ENCODE data around the gene FOXL2.

DNA sequence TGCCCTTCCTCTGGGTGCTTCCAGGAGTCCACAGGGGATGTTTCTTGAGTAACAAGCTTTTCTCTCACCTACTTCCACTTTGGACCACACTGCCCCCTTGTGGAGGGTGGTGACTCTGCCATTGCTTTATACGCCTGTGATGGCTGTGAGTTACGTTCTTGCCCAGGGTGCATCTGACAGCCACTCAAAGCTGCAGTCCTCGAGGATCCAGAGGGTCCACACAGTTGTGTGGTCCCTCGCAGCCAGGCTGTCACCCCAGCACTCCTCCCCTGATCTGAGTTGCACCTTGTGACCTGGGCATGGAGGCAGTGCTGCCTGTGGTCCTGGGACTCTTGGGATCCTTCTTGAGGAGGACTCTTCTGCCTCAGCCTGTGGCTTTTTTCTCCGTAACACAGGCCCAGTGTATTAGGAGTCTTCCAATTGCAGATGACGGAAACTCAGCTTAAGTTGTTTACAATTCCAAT, 23.4 kb downstream of the FOXL2 start:
- TF ChIP-seq POLR2AphosphoS5 (IDR thresholded peaks at IDR 0.05; ENCODE audit: low read depth, low read length) = no peak
- TF ChIP-seq, protein P1, sequence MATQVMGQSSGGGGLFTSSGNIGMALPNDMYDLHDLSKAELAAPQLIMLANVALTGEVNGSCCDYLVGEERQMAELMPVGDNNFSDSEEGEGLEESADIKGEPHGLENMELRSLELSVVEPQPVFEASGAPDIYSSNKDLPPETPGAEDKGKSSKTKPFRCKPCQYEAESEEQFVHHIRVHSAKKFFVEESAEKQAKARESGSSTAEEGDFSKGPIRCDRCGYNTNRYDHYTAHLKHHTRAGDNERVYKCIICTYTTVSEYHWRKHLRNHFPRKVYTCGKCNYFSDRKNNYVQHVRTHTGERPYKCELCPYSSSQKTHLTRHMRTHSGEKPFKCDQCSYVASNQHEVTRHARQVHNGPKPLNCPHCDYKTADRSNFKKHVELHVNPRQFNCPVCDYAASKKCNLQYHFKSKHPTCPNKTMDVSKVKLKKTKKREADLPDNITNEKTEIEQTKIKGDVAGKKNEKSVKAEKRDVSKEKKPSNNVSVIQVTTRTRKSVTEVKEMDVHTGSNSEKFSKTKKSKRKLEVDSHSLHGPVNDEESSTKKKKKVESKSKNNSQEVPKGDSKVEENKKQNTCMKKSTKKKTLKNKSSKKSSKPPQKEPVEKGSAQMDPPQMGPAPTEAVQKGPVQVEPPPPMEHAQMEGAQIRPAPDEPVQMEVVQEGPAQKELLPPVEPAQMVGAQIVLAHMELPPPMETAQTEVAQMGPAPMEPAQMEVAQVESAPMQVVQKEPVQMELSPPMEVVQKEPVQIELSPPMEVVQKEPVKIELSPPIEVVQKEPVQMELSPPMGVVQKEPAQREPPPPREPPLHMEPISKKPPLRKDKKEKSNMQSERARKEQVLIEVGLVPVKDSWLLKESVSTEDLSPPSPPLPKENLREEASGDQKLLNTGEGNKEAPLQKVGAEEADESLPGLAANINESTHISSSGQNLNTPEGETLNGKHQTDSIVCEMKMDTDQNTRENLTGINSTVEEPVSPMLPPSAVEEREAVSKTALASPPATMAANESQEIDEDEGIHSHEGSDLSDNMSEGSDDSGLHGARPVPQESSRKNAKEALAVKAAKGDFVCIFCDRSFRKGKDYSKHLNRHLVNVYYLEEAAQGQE (IDR thresholded peaks at IDR 0.05; ENCODE audit: insufficient read depth in 1 of 2, low read depth in 2 of 2, low read length in 2 of 2) = no peak
- TF ChIP-seq TAF1 (IDR thresholded peaks at IDR 0.05; ENCODE audit: borderline replicate concordance, insufficient read depth, low read length) = no peak
- TF ChIP-seq SIN3A (IDR thresholded peaks at IDR 0.05; ENCODE audit: borderline replicate concordance, insufficient read depth, low read length) = no peak

Measured in PFSK-1 (cell line).